Measurements from ENCODE around the gene SEMA3D.

SEMA3D gene

GRCh38 chr7:85011127-85011526 lies 175.7 kb downstream of the SEMA3D start:
- H3K4me3 ChIP-seq (ENCODE audit: control insufficient read depth, low read depth, low read length) = no peak overlapping the region
- TF ChIP-seq CTCF (IDR thresholded peaks at IDR 0.05; ENCODE audit: control insufficient read depth, insufficient read depth, low read depth, low read length, missing control alignments) = no peak
- no peak for DNase-seq (ENCODE audit: low read depth)

- no peak overlapping the region for H3K4me3 ChIP-seq (ENCODE audit: control insufficient read depth, low read depth, low read length)
- DNase-seq (ENCODE audit: low read depth) = no peak
- no peak for TF ChIP-seq CTCF (IDR thresholded peaks at IDR 0.05; ENCODE audit: control insufficient read depth, insufficient read depth, low read depth, low read length, missing control alignments)
These were observed 176.6 kb downstream of the SEMA3D start for GRCh38 chr7:85010306-85010705.

- DNase-seq (ENCODE audit: low read depth) = no peak
- no peak for TF ChIP-seq CTCF (IDR thresholded peaks at IDR 0.05; ENCODE audit: control insufficient read depth, insufficient read depth, low read depth, low read length, missing control alignments)
- H3K4me3 ChIP-seq (ENCODE audit: control insufficient read depth, low read depth, low read length) = no peak overlapping the region
These were observed 180.1 kb downstream of the SEMA3D start for GRCh38 chr7:85006754-85007153.

- no peak for TF ChIP-seq CTCF (IDR thresholded peaks at IDR 0.05; ENCODE audit: control insufficient read depth, insufficient read depth, low read depth, low read length, missing control alignments)
- no peak overlapping the region for H3K4me3 ChIP-seq (ENCODE audit: control insufficient read depth, low read depth, low read length)
- peak; percentile 14 for DNase-seq (ENCODE audit: low read depth)
These were observed 182.5 kb downstream of the SEMA3D start for GRCh38 chr7:85004402-85004801.

DNA sequence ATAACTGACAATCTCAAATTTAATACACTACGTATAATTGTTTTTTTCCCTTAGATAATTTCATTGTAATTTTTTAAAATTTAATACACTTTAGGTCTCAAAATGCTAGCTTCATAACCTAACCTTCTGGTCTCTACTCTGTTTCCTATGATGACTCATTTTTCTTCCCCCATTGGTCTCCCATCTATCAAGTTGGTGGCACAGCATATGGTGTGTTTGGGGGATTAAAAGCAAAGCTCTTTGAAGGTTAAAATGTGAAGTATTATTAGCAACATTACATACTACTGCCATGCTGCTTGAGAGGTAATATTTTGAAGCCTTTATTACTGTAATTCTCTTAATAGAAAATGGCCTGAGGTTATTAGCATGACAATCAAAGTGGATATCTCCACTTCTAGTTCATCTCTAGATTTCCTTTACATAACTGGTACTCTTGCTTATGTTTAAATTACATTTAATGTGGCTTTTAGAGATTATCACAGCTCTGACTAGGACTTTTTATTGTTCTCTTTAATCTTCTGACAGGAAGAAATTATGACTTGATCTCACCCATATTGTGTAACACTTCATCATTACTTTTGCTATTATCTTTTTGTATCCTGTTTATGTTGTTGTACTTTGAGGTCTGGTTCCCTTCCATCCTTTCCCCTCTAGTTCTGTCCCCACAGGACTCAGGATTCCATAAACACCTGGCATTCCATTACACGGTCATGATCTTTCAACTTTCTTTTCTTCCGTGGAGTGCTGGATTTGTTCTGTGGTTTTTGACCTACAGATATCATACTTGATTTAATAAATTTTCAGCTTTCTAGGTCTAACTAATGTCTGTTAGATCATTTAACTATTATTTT lies 185.1 kb downstream of the SEMA3D start:
- no peak overlapping the region for H3K4me3 ChIP-seq (ENCODE audit: control insufficient read depth, low read depth, low read length)
- DNase-seq (ENCODE audit: low read depth) = no peak
- TF ChIP-seq CTCF (IDR thresholded peaks at IDR 0.05; ENCODE audit: control insufficient read depth, insufficient read depth, low read depth, low read length, missing control alignments) = no peak

DNA sequence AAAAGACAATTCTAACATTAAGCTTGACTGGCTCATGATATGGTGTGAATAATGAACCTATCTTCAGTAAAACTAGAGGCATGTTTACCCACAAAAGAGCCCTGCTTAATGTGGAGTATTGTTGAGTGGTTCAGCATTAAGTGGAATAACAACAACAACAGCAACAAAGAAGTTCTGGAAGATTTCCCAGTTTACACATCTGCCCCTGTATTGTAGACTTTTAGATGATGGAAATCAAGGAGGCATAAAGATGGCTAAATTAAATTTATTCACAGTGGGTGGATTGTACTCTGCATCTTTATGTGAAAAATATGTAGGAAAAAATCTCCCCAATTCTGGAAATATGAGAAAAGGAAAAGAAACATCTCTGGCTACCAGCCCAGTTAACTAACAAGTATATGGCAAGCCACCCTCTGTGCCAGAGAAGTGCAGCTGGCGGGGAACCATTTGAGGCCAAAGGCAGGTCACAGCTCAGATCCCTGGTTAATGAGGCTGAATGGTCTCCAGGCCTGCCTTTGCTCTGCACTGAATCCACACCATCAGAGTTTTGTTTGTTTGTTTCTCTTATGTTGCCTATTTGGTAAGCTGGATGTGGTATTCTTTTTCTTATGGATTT lies 186.0 kb downstream of the SEMA3D start:
- H3K4me3 ChIP-seq (ENCODE audit: control insufficient read depth, low read depth, low read length) = no peak overlapping the region
- TF ChIP-seq CTCF (IDR thresholded peaks at IDR 0.05; ENCODE audit: control insufficient read depth, insufficient read depth, low read depth, low read length, missing control alignments) = no peak
- DNase-seq (ENCODE audit: low read depth) = no peak

All from AG09309 (cell line).